Loucy (cell line): Measurements from ENCODE around the gene GCDH.

Experiments
- EZH2phosphoT487 ChIP-seq: fragments of 200-600 bp; IDR thresholded peaks from 2 replicates; pipeline ENCODE4 v1.6.1; 2018; ENCODE audit warnings: antibody characterized with exemption, mild to moderate bottlenecking, moderate library complexity, borderline replicate concordance
- TF ChIP-seq, protein P1 (sequence below): fragments of 200-600 bp; sonication (generic); conservative IDR thresholded peaks from 2 replicates; pipeline ENCODE4 v1.5.1; 2014; ENCODE audit warnings: mild to moderate bottlenecking, antibody characterized with exemption, low read length

DNA sequence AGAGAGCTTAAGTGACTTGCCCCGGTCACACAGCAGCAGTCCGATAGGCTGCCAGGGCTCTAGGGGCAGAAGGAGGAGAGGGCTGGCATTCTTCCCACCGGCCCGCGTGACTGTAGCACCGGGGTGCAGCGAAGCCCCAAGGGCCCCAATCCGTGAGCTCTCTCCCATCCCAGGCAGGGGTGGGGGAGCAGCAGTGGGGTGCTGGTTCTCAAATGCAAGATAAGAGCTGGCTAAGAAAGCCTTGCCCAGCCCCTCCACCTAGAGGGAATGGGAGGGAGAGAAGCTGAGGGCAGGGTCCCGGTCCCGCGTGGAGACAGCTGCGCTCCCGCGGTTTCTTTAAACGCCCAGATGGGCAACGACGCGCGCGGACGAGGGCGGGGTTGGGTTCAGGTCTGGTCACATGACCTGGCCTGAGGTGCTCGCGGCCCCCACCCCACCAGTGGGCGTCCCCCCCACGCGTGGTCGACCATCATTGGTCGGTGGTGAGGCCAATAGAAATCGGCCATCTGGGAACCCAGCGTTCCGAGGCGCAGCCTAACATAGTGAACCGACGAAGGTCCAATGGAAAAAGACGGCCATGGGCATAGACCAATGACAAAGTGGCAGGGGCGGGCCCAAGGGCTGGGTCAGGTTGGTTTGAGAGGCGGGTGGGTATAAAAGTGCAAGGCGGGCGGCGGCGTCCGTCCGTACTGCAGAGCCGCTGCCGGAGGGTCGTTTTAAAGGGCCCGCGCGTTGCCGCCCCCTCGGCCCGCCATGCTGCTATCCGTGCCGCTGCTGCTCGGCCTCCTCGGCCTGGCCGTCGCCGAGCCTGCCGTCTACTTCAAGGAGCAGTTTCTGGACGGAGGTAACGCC lies 47.2 kb downstream of the GCDH start, which contains the start of gene CALR:
- TF ChIP-seq, protein P1, sequence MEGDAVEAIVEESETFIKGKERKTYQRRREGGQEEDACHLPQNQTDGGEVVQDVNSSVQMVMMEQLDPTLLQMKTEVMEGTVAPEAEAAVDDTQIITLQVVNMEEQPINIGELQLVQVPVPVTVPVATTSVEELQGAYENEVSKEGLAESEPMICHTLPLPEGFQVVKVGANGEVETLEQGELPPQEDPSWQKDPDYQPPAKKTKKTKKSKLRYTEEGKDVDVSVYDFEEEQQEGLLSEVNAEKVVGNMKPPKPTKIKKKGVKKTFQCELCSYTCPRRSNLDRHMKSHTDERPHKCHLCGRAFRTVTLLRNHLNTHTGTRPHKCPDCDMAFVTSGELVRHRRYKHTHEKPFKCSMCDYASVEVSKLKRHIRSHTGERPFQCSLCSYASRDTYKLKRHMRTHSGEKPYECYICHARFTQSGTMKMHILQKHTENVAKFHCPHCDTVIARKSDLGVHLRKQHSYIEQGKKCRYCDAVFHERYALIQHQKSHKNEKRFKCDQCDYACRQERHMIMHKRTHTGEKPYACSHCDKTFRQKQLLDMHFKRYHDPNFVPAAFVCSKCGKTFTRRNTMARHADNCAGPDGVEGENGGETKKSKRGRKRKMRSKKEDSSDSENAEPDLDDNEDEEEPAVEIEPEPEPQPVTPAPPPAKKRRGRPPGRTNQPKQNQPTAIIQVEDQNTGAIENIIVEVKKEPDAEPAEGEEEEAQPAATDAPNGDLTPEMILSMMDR, result no peak; the same call in 1 of the 2 replicates
- TF ChIP-seq EZH2phosphoT487, result no peak
